SW480 (cell line): ENCODE data around the gene OR52E5.

ENCODE experiments used
- DNase-seq: peaks from one replicate; pipeline ENCODE4 v3.0.0-alpha.2; 2016; ENCODE audit warnings: low spot score

The OR52E5 gene

DNA sequence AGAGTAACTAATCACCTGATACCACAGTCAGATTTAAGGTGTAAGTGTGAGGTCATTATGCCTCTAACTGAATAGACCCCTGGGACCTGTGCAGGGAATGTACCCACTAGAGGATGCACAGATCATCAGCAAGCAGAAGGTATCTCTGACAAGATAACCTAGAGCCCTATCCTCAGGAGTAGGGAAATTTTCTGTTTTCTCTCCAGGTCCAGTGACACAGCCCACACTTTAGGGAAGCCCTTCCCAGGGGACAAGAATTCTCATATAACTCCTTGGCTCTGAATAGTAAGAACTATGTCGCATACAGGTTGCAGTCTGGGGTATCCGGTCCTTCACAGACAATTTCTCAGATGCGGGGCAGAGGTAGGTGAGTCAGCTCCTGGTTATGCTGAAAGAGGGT is at the start of gene OR52E5:
OR52E5 (plus strand) TSS at position 301 of the 400 bp plus-strand sequence. CDS start 7,569 bp downstream, outside the sequence.
- DNase-seq = no peak

DNA sequence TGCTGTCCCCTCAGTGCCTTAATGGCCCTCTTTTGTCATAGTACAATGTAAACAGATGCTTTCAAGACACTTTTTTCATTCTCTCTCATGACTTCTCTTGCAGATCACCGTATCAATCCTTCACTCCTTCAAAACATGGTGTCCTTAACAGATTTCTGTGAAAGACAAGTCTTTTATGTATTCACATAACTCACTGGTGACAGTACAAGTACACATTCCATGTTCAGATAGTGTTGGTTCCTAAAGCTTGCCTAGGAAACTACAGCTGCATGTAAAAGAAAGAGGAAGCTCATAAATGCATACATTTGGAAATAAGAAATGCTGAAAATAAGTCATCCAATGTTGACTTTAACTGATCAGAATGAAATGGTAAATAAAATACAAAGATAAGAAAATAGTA is 46.3 kb upstream of the OR52E5 start:
- no peak for DNase-seq

DNA sequence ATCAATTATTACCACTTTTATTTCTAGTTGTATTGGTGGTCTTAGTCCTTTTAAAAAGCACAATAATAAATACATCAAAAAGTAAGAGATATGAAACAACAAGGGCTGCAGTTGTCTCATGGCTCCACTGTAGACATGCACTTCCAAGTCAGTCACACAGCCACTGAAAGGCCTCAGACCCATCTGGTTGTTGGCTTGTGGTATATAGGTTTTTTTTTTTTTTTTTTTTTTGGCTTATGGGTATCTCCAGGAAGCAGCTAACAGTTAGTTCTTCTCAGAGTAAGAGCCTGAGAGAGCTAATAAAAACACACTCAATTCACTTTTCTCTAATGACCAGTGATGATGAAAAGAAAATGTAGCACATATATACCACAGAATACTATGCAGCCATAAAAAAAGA is 45.3 kb upstream of the OR52E5 start:
- no peak for DNase-seq

- no peak for DNase-seq
Observed at GRCh38 chr11:5851002-5851401, 42.0 kb upstream of the OR52E5 start.

DNA sequence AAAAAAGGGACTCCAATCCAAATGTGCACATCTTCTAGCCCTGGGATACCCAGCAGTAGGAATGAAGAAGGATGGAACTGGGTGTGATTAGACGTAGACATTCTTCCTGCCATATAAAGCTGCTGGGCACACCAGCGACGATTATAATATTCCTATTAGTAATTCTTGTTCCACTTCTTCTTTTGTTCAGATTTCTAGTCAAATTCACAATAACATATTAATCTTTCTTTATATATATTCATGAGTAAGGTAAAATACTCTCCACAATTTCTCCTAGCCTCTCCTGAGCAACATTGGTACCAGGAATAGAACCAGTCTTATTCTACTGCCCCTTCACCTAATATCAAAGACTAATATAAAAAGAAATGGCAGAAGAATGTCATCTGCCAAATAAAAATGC is 35.4 kb upstream of the OR52E5 start, which contains the start of gene OR52E8:
OR52E8 (minus strand) TSS at position 101 of the 400 bp plus-strand sequence; CDS start at position 101, 0 bp downstream.
- no peak for DNase-seq

GRCh38 chr11:5865826-5866225 is 27.2 kb upstream of the OR52E5 start:
- DNase-seq = no peak

- DNase-seq = no peak
Observed at GRCh38 chr11:5878564-5878963, 14.4 kb upstream of the OR52E5 start.

DNA sequence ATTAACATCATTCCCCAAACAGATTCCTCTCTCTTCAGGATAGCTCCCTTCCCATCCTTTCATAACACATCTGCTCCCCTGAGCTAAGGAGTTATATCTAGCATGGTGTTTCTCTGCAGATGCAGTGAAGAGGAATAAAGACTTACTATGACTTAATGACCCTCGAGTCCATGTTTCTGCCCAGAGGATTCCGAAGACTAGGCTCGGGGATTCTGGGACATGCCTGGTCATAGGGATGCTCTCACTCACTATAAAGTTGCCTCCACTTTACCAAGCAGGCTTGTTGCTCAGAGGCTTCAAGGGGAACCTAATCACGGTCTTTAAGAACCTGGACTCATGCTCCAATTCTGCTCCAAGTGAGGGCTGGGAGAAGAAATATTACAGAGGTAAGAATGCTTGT is 12.7 kb upstream of the OR52E5 start, which contains the start of gene OR52E4:
OR52E4 (plus strand) TSS at position 301 of the 400 bp plus-strand sequence. CDS start 3,664 bp downstream, outside the sequence.
- DNase-seq = no peak

DNA sequence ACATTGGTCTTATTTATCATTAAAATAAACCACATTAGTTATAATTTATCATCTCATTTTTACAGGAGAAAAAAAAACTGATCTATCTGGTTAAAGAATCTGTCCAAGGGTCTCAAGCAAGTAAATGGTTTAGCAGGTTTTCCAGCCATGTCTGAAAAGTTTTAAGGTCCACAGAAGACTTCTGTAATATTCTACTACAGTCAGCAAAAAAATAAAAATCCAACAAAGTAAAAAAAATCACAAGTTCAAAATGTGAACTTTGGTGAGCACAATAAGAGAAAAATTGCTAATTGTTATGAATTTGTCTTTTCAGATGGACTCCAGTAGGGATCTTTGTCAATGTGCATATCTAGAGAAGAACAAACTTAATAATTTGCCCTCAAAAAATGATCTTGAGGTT is 11.3 kb upstream of the OR52E5 start:
- DNase-seq = no peak

- no peak for DNase-seq
Observed at GRCh38 chr11:5887172-5887571, 5.8 kb upstream of the OR52E5 start.

GRCh38 chr11:5887661-5888060 is 5.3 kb upstream of the OR52E5 start:
- DNase-seq = no peak

GRCh38 chr11:5891216-5891800 is 1.7 kb upstream of the OR52E5 start:
- DNase-seq = peak; percentile 54

- no peak for DNase-seq
Observed at GRCh38 chr11:5899534-5899933, 6.5 kb downstream of the OR52E5 start.

GRCh38 chr11:5910540-5910939 is 17.5 kb downstream of the OR52E5 start:
- peak; percentile 90 for DNase-seq

- peak; percentile 19 for DNase-seq
Observed at GRCh38 chr11:5922749-5923426, 29.9 kb downstream of the OR52E5 start.

DNA sequence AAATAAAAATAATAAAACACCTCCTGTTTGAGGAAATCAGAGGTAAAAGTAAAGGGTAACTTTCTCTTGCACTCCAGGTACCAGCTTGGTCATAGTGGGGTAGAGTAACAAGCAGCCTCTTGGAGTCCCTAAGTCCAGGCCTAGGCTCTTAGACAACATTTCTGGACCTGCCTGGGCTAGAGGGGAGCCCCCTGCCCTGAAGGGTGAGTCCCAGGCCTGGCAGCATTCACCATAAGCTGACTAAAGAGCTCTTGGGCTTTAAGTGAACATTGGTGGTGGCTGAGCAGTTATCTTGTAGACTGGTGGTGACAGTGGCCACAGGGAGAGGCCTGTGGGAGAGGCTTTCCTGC is 30.4 kb downstream of the OR52E5 start:
- DNase-seq = no peak

- no peak for DNase-seq
Observed at GRCh38 chr11:5923794-5924193, 30.8 kb downstream of the OR52E5 start.

- DNase-seq = no peak
Observed at GRCh38 chr11:5928271-5928670, 35.3 kb downstream of the OR52E5 start.

- DNase-seq = no peak
Observed at GRCh38 chr11:5928811-5929210, 35.8 kb downstream of the OR52E5 start.

DNA sequence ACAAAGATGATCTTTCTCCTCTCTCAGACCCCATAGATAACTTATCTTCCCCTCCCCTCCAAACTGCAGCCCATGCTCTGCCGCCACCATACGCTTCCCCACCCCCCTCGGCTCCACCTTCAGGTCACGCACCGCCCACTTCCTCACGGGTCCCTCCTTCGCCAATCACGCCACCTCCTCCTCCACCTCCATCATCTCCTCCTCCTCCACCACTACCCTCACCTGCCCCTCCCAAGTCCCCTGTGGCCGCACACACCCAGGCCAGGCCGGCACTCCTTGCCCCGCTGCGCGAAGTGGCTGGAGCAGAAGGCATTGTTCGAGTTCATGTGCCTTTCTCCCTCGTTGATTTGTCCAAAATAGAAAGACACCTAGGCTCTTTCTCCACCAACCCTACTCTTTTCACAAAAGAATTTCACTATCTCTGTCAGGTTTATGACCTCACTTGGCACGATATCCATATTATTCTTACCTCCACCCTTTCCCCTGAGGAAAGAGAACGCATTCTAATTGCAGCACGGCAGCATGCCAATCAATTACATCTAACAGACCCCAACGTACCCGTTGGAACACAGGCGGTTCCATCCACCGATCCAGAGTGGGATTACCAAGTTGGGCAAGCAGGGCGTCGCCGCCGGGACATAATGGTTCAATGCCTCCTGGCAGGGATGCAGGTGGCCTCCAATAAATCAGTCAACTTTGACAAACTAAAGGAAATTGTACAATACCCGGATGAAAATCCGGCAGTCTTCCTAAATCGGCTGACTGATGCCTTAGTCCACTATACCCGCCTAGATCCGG is 36.8 kb downstream of the OR52E5 start:
- DNase-seq = no peak

DNA sequence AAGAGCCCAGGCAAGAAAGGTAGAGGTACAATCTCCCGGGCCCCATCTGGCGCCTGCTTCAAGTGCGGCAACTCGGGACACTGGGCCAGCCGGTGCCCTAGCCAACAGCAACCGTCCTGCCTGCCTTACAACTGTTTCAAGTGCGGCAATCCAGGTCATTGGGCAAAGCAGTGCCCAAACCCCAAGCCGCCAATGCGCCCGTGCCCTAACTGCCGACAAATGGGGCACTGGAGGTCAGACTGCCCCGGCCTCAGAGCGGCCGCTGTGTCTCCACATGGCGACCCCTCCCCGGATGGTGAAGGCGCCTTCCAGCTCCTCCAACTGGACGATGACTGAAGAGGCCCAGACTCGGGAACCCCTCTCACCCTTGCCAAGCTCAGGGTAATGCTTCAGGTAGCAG is 37.6 kb downstream of the OR52E5 start:
- no peak for DNase-seq

DNA sequence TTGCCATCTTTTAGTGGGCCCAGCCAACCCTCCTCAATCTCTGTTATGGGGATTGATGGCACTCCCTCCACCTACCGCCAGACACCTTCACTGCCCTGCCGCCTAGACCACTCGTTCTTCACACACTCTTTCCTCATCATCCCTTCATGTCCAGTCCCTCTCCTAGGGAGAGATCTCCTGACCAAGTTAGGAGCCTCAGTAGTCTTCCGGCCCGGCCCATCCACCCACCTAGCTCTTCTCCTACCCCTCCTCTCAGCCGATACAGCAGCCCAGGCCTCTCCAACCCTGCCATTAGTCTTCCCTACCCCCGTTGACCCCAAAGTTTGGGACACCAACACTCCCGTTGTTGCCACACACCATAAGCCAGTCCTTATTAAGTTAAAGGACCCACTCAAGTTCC is 38.1 kb downstream of the OR52E5 start:
- DNase-seq = no peak

GRCh38 chr11:5932671-5933070 is 39.7 kb downstream of the OR52E5 start:
- no peak for DNase-seq
